VCaP (cell line): ENCODE results near the gene JMJD1C.
"Not testable (repeated sequence)": the region's sequence is repeated elsewhere in the genome, so short reads cannot be mapped to it uniquely, and the experiment has no call there.

Experiments
- H3K27ac ChIP-seq: fragments of 450-650 bp; 2 replicates; pipeline ENCODE4 v1.5.1; 2017
- CTCF ChIP-seq: fragments of 450-650 bp; conservative IDR thresholded peaks from 2 replicates; pipeline ENCODE4 v1.5.1; 2017; ENCODE audit warnings: mild to moderate bottlenecking, moderate library complexity

Gene JMJD1C

GRCh38 chr10:63238501-63238900, 227.3 kb downstream of the JMJD1C start:
- H3K27ac ChIP-seq: peak overlapping the region; percentile 74; the same call in 1 of the 2 replicates
- TF ChIP-seq CTCF: no peak

- H3K27ac ChIP-seq: peak overlapping the region; percentile 74
- no peak for TF ChIP-seq CTCF
Observed at GRCh38 chr10:63237396-63237795, 228.4 kb downstream of the JMJD1C start.

- peak overlapping the region; percentile 74 for H3K27ac ChIP-seq
- no peak for TF ChIP-seq CTCF
Observed at GRCh38 chr10:63236113-63236935, 229.5 kb downstream of the JMJD1C start.

- not testable (repeated sequence) for H3K27ac ChIP-seq
Observed at GRCh38 chr10:63235136-63235535, 230.6 kb downstream of the JMJD1C start.

GRCh38 chr10:63229161-63229560, 236.6 kb downstream of the JMJD1C start:
- peak overlapping the region; percentile 78 for H3K27ac ChIP-seq
- no peak for TF ChIP-seq CTCF

- no peak for TF ChIP-seq CTCF
- H3K27ac ChIP-seq: peak overlapping the region; percentile 78
Observed at GRCh38 chr10:63228237-63228636, 237.5 kb downstream of the JMJD1C start.

GRCh38 chr10:63227207-63227895, 238.4 kb downstream of the JMJD1C start:
- peak overlapping the region; percentile 78 for H3K27ac ChIP-seq
- TF ChIP-seq CTCF: no peak

- peak overlapping the region; percentile 78 for H3K27ac ChIP-seq
- TF ChIP-seq CTCF: no peak
Observed at GRCh38 chr10:63224241-63224640, 241.5 kb downstream of the JMJD1C start.
